HEK293 (cell line): ENCODE results near the gene MOSPD3.
A peak's percentile ranks its signal among the peaks of the same experiment; 100 is the strongest.

Experiments used
- CTCF ChIA-PET: fragments of 350-600 bp; formaldehyde crosslinking; extraction: SDS; loops from one replicate; lab custom pipeline; 2021; ENCODE audit warnings: antibody characterized with exemption; lab: Yijun Ruan, JAX
- POLR2A ChIA-PET: fragments of 300-600 bp; formaldehyde crosslinking; extraction: SDS; loops from one replicate; lab custom pipeline; 2020; ENCODE audit warnings: antibody characterized with exemption, inconsistent platforms; lab: Yijun Ruan, JAX
- H3K27ac ChIP-seq: fragments of 200-500 bp; sonication (Bioruptor generic); 2 replicates; pipeline ENCODE4 v1.5.1; 2014; ENCODE audit warnings: low read depth, low read length, control low read depth, inconsistent platforms; ENCODE audit errors: extremely low read depth
- H3K36me3 ChIP-seq, 2 experiments: fragments of 200-500 bp in 1 of 2; sonication (Bioruptor generic) in 1 of 2; 1 replicate in 1 of 2; 2 replicates in 1 of 2; pipeline ENCODE4 v1.5.1; 2014 to 2017; ENCODE audit warnings: inconsistent platforms in 2 of 2, low read length in 2 of 2; ENCODE audit not compliant: control insufficient read depth in 2 of 2, insufficient read depth in 1 of 2
- H3K4me1 ChIP-seq: fragments of 200-500 bp; sonication (Bioruptor generic); 2 replicates; pipeline ENCODE4 v1.5.1; 2014; ENCODE audit warnings: mild to moderate bottlenecking, low read length, inconsistent platforms; ENCODE audit not compliant: control insufficient read depth, insufficient read depth
- H3K4me3 ChIP-seq: 2 replicates; pipeline ENCODE4 v1.5.1; 2011; ENCODE audit warnings: low read depth, mild to moderate bottlenecking, control low read depth, low read length, moderate library complexity
- H3K9me3 ChIP-seq: fragments of 200-500 bp; sonication (Bioruptor generic); 2 replicates; pipeline ENCODE4 v1.5.1; 2014; ENCODE audit warnings: low read depth, low read length, inconsistent platforms; ENCODE audit not compliant: control insufficient read depth, insufficient read depth
- EGR2 ChIP-seq: fragments of 450-650 bp; formaldehyde crosslinking; IDR thresholded peaks from 2 replicates; pipeline ENCODE4 v1.5.1; 2016; ENCODE audit warnings: low read depth, missing biosample characterization, missing genetic modification characterization
- GLIS1 ChIP-seq: fragments of 450-650 bp; formaldehyde crosslinking; IDR thresholded peaks from 2 replicates; pipeline ENCODE4 v1.5.1; 2016; ENCODE audit warnings: missing biosample characterization, missing genetic modification characterization
- GLIS2 ChIP-seq: fragments of 450-650 bp; formaldehyde crosslinking; IDR thresholded peaks from 2 replicates; pipeline ENCODE4 v1.5.1; 2016; ENCODE audit warnings: missing biosample characterization, missing genetic modification characterization
- KLF16 ChIP-seq: fragments of 450-650 bp; formaldehyde crosslinking; IDR thresholded peaks from 2 replicates; pipeline ENCODE4 v1.5.1; 2017; ENCODE audit warnings: missing biosample characterization, missing genetic modification characterization
- KLF9 ChIP-seq: fragments of 450-650 bp; formaldehyde crosslinking; IDR thresholded peaks from 2 replicates; pipeline ENCODE4 v1.5.1; 2016; ENCODE audit warnings: missing biosample characterization, missing genetic modification characterization, low read depth
- OSR2 ChIP-seq: fragments of 450-650 bp; formaldehyde crosslinking; IDR thresholded peaks from 2 replicates; pipeline ENCODE4 v1.5.1; 2016; ENCODE audit warnings: missing biosample characterization, missing genetic modification characterization
- PRDM1 ChIP-seq: fragments of 450-650 bp; formaldehyde crosslinking; IDR thresholded peaks from 2 replicates; pipeline ENCODE4; 2016; ENCODE audit warnings: missing biosample characterization, missing genetic modification characterization
- SP2 ChIP-seq: fragments of 450-650 bp; formaldehyde crosslinking; IDR thresholded peaks from 2 replicates; pipeline ENCODE4 v1.5.1; 2016; ENCODE audit warnings: missing biosample characterization, missing genetic modification characterization
- TRIM28 ChIP-seq: IDR thresholded peaks from 2 replicates; pipeline ENCODE4 v1.6.1; 2011; ENCODE audit warnings: low read length, control low read depth, borderline replicate concordance
- ZBTB20 ChIP-seq: fragments of 450-650 bp; formaldehyde crosslinking; IDR thresholded peaks from 2 replicates; pipeline ENCODE4 v1.5.1; 2016; ENCODE audit warnings: missing biosample characterization, missing genetic modification characterization
- ZBTB44 ChIP-seq: fragments of 450-650 bp; IDR thresholded peaks from 2 replicates; pipeline ENCODE4 v1.5.1; 2018; ENCODE audit warnings: missing biosample characterization, mild to moderate bottlenecking, missing genetic modification characterization
- ZBTB48 ChIP-seq: fragments of 450-650 bp; formaldehyde crosslinking; IDR thresholded peaks from 2 replicates; pipeline ENCODE4 v1.5.1; 2016; ENCODE audit warnings: missing biosample characterization, missing genetic modification characterization
- ZNF24 ChIP-seq: fragments of 450-650 bp; formaldehyde crosslinking; IDR thresholded peaks from 2 replicates; pipeline ENCODE4 v1.5.1; 2016; ENCODE audit warnings: missing biosample characterization, missing genetic modification characterization
- ZNF302 ChIP-seq: fragments of 450-650 bp; formaldehyde crosslinking; IDR thresholded peaks from 2 replicates; pipeline ENCODE4 v1.5.1; 2016; ENCODE audit warnings: missing biosample characterization, missing genetic modification characterization, low read depth
- ZNF433 ChIP-seq: fragments of 450-650 bp; formaldehyde crosslinking; IDR thresholded peaks from 2 replicates; pipeline ENCODE4 v1.5.1; 2016; ENCODE audit warnings: missing biosample characterization, missing genetic modification characterization, low read depth
- ZNF596 ChIP-seq: fragments of 450-650 bp; IDR thresholded peaks from 2 replicates; pipeline ENCODE4 v1.5.0; 2018; ENCODE audit warnings: missing biosample characterization, mild to moderate bottlenecking, missing genetic modification characterization, moderate library complexity
- ZNF600 ChIP-seq: fragments of 450-650 bp; formaldehyde crosslinking; IDR thresholded peaks from 2 replicates; pipeline ENCODE4 v1.5.1; 2016; ENCODE audit warnings: missing biosample characterization, missing genetic modification characterization
- ZSCAN16 ChIP-seq: fragments of 450-650 bp; formaldehyde crosslinking; IDR thresholded peaks from 2 replicates; pipeline ENCODE4 v1.5.1; 2016; ENCODE audit warnings: missing biosample characterization, missing genetic modification characterization
- ZSCAN30 ChIP-seq: fragments of 450-650 bp; IDR thresholded peaks from 2 replicates; pipeline ENCODE4 v1.5.1; 2018; ENCODE audit warnings: missing biosample characterization, mild to moderate bottlenecking, missing genetic modification characterization, moderate library complexity
- ZXDB ChIP-seq: fragments of 450-650 bp; formaldehyde crosslinking; IDR thresholded peaks from 2 replicates; pipeline ENCODE4 v1.5.1; 2016; ENCODE audit warnings: missing biosample characterization, missing genetic modification characterization
- TF ChIP-seq, protein P1 (sequence below): fragments of 450-650 bp; formaldehyde crosslinking; IDR thresholded peaks from 2 replicates; pipeline ENCODE4 v1.5.1; 2016; ENCODE audit warnings: missing biosample characterization, missing genetic modification characterization
- TF ChIP-seq, protein P2 (sequence below): fragments of 450-650 bp; formaldehyde crosslinking; IDR thresholded peaks from 2 replicates; pipeline ENCODE4 v1.5.1; 2017; ENCODE audit warnings: missing biosample characterization, missing genetic modification characterization

Gene MOSPD3

DNA sequence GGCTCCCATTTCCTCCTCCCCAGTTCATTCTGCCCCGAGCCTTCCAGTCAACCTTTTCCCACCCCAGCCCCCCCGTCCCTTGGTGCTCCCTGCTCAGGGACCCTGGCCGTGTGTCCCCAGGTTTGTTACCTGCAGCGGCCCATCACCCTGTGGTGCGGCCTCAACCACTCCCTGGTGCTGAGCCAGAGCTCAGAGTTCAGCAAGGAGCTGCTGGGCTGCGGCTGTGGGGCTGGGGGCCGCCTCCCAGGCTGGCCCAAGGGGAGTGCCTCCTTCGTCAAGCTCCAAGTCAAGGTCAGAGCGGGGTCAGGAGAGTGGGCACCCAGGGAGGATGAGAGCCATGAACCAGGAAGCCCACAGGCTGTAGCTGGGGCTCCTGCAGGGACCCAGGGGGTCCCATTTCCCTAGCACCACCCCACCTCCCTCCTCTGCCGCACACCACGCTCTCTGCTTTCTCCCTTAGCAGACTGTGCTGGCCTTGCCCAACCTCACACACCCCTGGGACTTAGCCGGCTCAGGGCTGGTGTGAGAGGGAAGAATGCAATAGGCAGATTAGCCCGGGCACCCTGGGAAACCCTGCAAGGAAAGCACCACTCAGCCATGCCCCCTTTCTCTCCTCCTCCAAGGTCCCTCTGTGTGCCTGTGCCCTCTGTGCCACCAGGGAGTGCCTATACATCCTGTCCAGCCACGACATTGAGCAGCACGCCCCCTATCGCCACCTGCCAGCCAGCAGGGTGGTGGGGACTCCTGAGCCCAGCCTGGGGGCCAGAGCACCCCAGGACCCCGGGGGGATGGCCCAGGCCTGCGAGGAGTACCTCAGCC, 12.2 kb upstream of the MOSPD3 start:
- TF ChIP-seq GLIS2 (tag by site-specific recombination) = peak; percentile 27; the same call in 1 of the 2 replicates
- no peak for TF ChIP-seq ZSCAN30 (tag by site-specific recombination)
- Histone ChIP-seq H3K36me3 (no peaks in the 10 kb centered on the region; a peak in 1 of 3 replicates), H3K4me1 (peaks cover 17% of the 10 kb centered on the region), H3K4me3 (no peak overlapping the region), H3K9me3 (no peaks in the 10 kb centered on the region), H3K27ac (no peak overlapping the region)
- ChIA-PET POLR2A (interaction anchor here (6.4 kb wide), 1 partner anchor 15 kb away, joined by 41 read pairs; the partner anchor contains the start of genes FBXO24 and LRCH4), CTCF (interaction anchor here (1.7 kb wide), 1 partner anchor 11 kb away, joined by 5 read pairs; no protein-coding TSS in a partner anchor)

- Histone ChIP-seq H3K4me1 (peaks cover 17% of the 10 kb centered on the region), H3K4me3 (no peak overlapping the region)
- ChIA-PET POLR2A (no interaction called here), CTCF (no interaction called here)
- TF ChIP-seq ZBTB20 (tag by site-specific recombination) (no peak), ZNF24 (tag by site-specific recombination) (no peak)
- TF ChIP-seq, all 188 proteins: peak for 0
- Histone ChIP-seq H3K36me3 (no peaks in the 10 kb centered on the region; a peak in 1 of 3 replicates), H3K9me3 (no peaks in the 10 kb centered on the region), H3K27ac (no peak overlapping the region)
Measured at GRCh38 chr7:100600730-100601038, 11.7 kb upstream of the MOSPD3 start.

DNA sequence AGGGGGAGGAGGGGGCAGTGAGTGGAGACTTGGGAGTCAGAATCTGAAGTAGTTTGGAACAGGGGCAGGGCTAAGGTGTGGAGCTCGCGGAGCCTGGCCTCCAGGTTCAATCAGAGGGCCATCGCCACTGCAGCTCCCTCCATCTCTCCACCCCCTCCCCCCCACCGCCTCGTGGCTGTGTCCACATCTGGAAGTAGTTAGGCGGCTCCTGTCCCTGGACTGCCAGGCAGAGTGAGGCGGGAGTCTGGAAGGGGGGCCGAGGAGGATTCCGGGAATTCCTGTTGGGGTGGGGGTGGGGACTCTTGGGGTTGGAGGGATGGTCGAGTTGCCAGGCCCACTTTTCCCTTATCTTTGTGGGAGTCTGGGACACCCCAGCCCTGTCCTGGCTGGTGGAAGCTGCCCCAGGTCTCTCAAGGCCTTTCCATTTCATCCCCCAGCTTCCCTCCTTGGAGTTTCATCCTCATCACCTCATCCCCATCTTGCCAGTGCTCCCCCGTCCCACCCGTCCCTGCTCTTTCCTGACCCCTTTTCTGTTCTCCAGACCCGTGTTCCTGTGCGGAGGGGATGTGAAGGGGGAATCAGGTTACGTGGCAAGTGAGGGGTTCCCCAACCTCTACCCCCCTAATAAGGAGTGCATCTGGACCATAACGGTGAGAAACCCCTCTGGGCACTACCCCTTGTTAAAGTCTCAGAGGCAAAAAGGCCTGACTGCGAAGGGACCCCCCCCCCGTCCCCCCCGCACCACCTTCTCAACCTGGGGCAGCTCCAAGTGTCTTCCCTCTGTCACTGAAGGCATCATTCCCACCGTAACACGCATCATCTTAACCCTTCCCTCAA, 9.2 kb upstream of the MOSPD3 start:
- Histone ChIP-seq H3K4me3 (no peak overlapping the region), H3K9me3 (no peaks in the 10 kb centered on the region), H3K27ac (peak overlapping the region; percentile 55; the same call in 1 of the 2 replicates), H3K36me3 (peaks cover 0 to 3% of the 10 kb centered on the region in 2 experiments; a peak in 1 of 3 replicates), H3K4me1 (peaks cover 17% of the 10 kb centered on the region)
- ChIA-PET CTCF (interaction anchor here (0.7 to 1.4 kb wide), 4 partner anchors 12 to 39 kb away, joined by 3 to 4 read pairs (median 4); partner anchors contain the start of genes FBXO24 and LRCH4), POLR2A (interaction anchor here (0.7 to 3.4 kb wide), 7 partner anchors 9 to 1641 kb away, joined by 3 to 64 read pairs (median 4); partner anchors contain the start of genes AGFG2, FBXO24, LRCH4 and MOSPD3)
- TF ChIP-seq KLF9 (tag by site-specific recombination) (peak; percentile 15; the same call in 1 of the 2 replicates), ZNF433 (no peak), ZBTB44 (tag by site-specific recombination) (peak; percentile 40; the same call in 1 of the 2 replicates), ZSCAN16 (tag by site-specific recombination) (no peak), ZXDB (tag by site-specific recombination) (peak; percentile 59), OSR2 (tag by site-specific recombination) (peak; percentile 67; the same call in 1 of the 2 replicates), ZNF600 (peak; percentile 38; the same call in 1 of the 2 replicates), KLF16 (tag by site-specific recombination) (0 out of 2 replicates have a peak, but pooled peaks have one; percentile 25), PRDM1 (tag by site-specific recombination) (no peak), ZNF302 (tag by site-specific recombination) (no peak), TRIM28 (no peak), SP2 (tag by site-specific recombination) (peak; percentile 75), EGR2 (tag by site-specific recombination) (0 out of 2 replicates have a peak, but pooled peaks have one; percentile 20), ZNF596 (tag by site-specific recombination) (0 out of 2 replicates have a peak, but pooled peaks have one; percentile 7), ZBTB48 (tag by site-specific recombination) (no peak), GLIS1 (peak; percentile 87)
- TF ChIP-seq, protein P1, sequence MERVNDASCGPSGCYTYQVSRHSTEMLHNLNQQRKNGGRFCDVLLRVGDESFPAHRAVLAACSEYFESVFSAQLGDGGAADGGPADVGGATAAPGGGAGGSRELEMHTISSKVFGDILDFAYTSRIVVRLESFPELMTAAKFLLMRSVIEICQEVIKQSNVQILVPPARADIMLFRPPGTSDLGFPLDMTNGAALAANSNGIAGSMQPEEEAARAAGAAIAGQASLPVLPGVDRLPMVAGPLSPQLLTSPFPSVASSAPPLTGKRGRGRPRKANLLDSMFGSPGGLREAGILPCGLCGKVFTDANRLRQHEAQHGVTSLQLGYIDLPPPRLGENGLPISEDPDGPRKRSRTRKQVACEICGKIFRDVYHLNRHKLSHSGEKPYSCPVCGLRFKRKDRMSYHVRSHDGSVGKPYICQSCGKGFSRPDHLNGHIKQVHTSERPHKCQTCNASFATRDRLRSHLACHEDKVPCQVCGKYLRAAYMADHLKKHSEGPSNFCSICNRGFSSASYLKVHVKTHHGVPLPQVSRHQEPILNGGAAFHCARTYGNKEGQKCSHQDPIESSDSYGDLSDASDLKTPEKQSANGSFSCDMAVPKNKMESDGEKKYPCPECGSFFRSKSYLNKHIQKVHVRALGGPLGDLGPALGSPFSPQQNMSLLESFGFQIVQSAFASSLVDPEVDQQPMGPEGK (tag by site-specific recombination) = peak; percentile 66; the same call in 1 of the 2 replicates
- TF ChIP-seq, protein P2, sequence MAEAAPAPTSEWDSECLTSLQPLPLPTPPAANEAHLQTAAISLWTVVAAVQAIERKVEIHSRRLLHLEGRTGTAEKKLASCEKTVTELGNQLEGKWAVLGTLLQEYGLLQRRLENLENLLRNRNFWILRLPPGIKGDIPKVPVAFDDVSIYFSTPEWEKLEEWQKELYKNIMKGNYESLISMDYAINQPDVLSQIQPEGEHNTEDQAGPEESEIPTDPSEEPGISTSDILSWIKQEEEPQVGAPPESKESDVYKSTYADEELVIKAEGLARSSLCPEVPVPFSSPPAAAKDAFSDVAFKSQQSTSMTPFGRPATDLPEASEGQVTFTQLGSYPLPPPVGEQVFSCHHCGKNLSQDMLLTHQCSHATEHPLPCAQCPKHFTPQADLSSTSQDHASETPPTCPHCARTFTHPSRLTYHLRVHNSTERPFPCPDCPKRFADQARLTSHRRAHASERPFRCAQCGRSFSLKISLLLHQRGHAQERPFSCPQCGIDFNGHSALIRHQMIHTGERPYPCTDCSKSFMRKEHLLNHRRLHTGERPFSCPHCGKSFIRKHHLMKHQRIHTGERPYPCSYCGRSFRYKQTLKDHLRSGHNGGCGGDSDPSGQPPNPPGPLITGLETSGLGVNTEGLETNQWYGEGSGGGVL (tag by site-specific recombination) = peak; percentile 65; the same call in 1 of the 2 replicates
